ENCODE data around the gene AKR1A1.

AKR1A1 gene

GRCh38 chr1:45583264-45583665, 32.6 kb downstream of the AKR1A1 start:
- no peaks in the 10 kb centered on the region for H3K79me1 ChIP-seq (replicated peaks; ENCODE audit: low read length, poor library complexity, severe bottlenecking)
- H2AFZ ChIP-seq (ENCODE audit: low read depth, low read length), result peak overlapping the region; percentile 68
- peaks cover 9% of the 10 kb centered on the region for H3K4me1 ChIP-seq (ENCODE audit: control insufficient read depth, insufficient read depth, low read depth, low read length)
- peak overlapping the region; percentile 65 for H3K4me2 ChIP-seq (ENCODE audit: low read length, poor library complexity, severe bottlenecking)
- H3K4ac ChIP-seq (ENCODE audit: low read depth in 1 of 2, low read length in 2 of 2), result no peak overlapping the region
- no peak overlapping the region for H4K91ac ChIP-seq (ENCODE audit: low read length)
- H3K23ac ChIP-seq (ENCODE audit: low read length in 2 of 2), result no peak overlapping the region
- DNase-seq, result peak; percentile 98
- H3K4me3 ChIP-seq (ENCODE audit: insufficient read depth in 1 of 2, low read depth in 1 of 2, low read length in 2 of 2), result peak overlapping the region; percentile 67 to 98
- H2AK5ac ChIP-seq (ENCODE audit: low read length, severe bottlenecking), result no peak overlapping the region
- H2BK12ac ChIP-seq (ENCODE audit: low read length in 2 of 2), result no peak overlapping the region
- peak overlapping the region; percentile 44 to 73 for H3K18ac ChIP-seq (ENCODE audit: low read depth in 1 of 2, low read length in 2 of 2)
- no peak overlapping the region for H2BK120ac ChIP-seq (ENCODE audit: low read depth, low read length)
- no peaks in the 10 kb centered on the region for H3K36me3 ChIP-seq (ENCODE audit: control insufficient read depth in 1 of 2, insufficient read depth in 2 of 2, low read depth in 1 of 2, low read length in 2 of 2)
- no peak overlapping the region for H2BK15ac ChIP-seq (ENCODE audit: low read depth, poor library complexity, severe bottlenecking)
- under 1% methylated on average over 19 of the region's 19 CpGs for WGBS
- peak overlapping the region; percentile 64 for H3K27ac ChIP-seq (ENCODE audit: low read length, poor library complexity, severe bottlenecking)
- H3K27me3 ChIP-seq (ENCODE audit: control insufficient read depth in 1 of 2, insufficient read depth in 1 of 2, low read length in 2 of 2), result no peaks in the 10 kb centered on the region
- H3K14ac ChIP-seq (ENCODE audit: low read length in 2 of 2), result no peak overlapping the region
- peak overlapping the region; percentile 27 for H4K8ac ChIP-seq (ENCODE audit: low read length)
- no peaks in the 10 kb centered on the region for H3K9me3 ChIP-seq (ENCODE audit: control insufficient read depth, low read length)
- no peak overlapping the region for H2BK5ac ChIP-seq (ENCODE audit: low read depth, low read length, poor library complexity, severe bottlenecking)
- peak overlapping the region; percentile 98 for H3K9ac ChIP-seq (ENCODE audit: low read length)

- H2BK12ac ChIP-seq (ENCODE audit: low read length in 2 of 2), result peak within 1 kb of the TSS in 1 of 2 experiments; percentile 6
- no peak within 1 kb of the TSS for H2BK15ac ChIP-seq (ENCODE audit: low read depth, poor library complexity, severe bottlenecking)
- H3K9me3 ChIP-seq (ENCODE audit: control insufficient read depth, low read length), result no peaks in the 10 kb centered on the region
- peak within 1 kb of the TSS; percentile 86 for H3K27ac ChIP-seq (ENCODE audit: low read length, poor library complexity, severe bottlenecking)
- H2BK5ac ChIP-seq (ENCODE audit: low read depth, low read length, poor library complexity, severe bottlenecking), result peak within 1 kb of the TSS; percentile 26
- H3K4me2 ChIP-seq (ENCODE audit: low read length, poor library complexity, severe bottlenecking), result peak within 1 kb of the TSS; percentile 88
- H3K36me3 ChIP-seq (ENCODE audit: control insufficient read depth in 1 of 2, insufficient read depth in 2 of 2, low read depth in 1 of 2, low read length in 2 of 2), result no peaks in the 10 kb centered on the region
- peak within 1 kb of the TSS; percentile 98 to 99 for H3K4me3 ChIP-seq (ENCODE audit: insufficient read depth in 1 of 2, low read depth in 1 of 2, low read length in 2 of 2)
- no peak within 1 kb of the TSS for H4K91ac ChIP-seq (ENCODE audit: low read length)
- no peaks in the 10 kb centered on the region for H3K27me3 ChIP-seq (ENCODE audit: control insufficient read depth in 1 of 2, insufficient read depth in 1 of 2, low read length in 2 of 2)
- H3K4ac ChIP-seq (ENCODE audit: low read depth in 1 of 2, low read length in 2 of 2), result peak within 1 kb of the TSS in 1 of 2 experiments; percentile 84
- H3K4me1 ChIP-seq (ENCODE audit: control insufficient read depth, insufficient read depth, low read depth, low read length), result peaks cover 9% of the 10 kb centered on the region
- H3K23ac ChIP-seq (ENCODE audit: low read length in 2 of 2), result no peak within 1 kb of the TSS
- H2AK5ac ChIP-seq (ENCODE audit: low read length, severe bottlenecking), result no peak within 1 kb of the TSS
- H3K14ac ChIP-seq (ENCODE audit: low read length in 2 of 2), result peak within 1 kb of the TSS in 1 of 2 experiments; percentile 86
- H2BK120ac ChIP-seq (ENCODE audit: low read depth, low read length), result no peak within 1 kb of the TSS
- under 1% methylated on average over 40 of the region's 41 CpGs for WGBS
- H4K8ac ChIP-seq (ENCODE audit: low read length), result peak within 1 kb of the TSS; percentile 87
- peak within 1 kb of the TSS; percentile 98 for H3K9ac ChIP-seq (ENCODE audit: low read length)
- peak within 1 kb of the TSS; percentile 76 to 96 for H3K18ac ChIP-seq (ENCODE audit: low read depth in 1 of 2, low read length in 2 of 2)
- no peaks in the 10 kb centered on the region for H3K79me1 ChIP-seq (replicated peaks; ENCODE audit: low read length, poor library complexity, severe bottlenecking)
- peak; percentile 91 for DNase-seq
- H2AFZ ChIP-seq (ENCODE audit: low read depth, low read length), result peak within 1 kb of the TSS; percentile 98
These were observed 33.2 kb downstream of the AKR1A1 start, which contains the start of gene NASP for GRCh38 chr1:45583666-45584350. NASP (plus strand) TSS chr1:45584041; CDS start chr1:45584147, 106 bp downstream.

- Histone ChIP-seq H3K9ac (ENCODE audit: low read length) (peak overlapping the region; percentile 98), H3K14ac (ENCODE audit: low read length in 2 of 2) (peak overlapping the region in 1 of 2 experiments; percentile 86), H4K91ac (ENCODE audit: low read length) (no peak overlapping the region), H3K27ac (ENCODE audit: low read length, poor library complexity, severe bottlenecking) (peak overlapping the region; percentile 86), H2BK5ac (ENCODE audit: low read depth, low read length, poor library complexity, severe bottlenecking) (no peak overlapping the region), H3K9me3 (ENCODE audit: control insufficient read depth, low read length) (no peaks in the 10 kb centered on the region), H3K18ac (ENCODE audit: low read depth in 1 of 2, low read length in 2 of 2) (peak overlapping the region; percentile 76 to 96), H3K4ac (ENCODE audit: low read depth in 1 of 2, low read length in 2 of 2) (no peak overlapping the region), H3K4me3 (ENCODE audit: insufficient read depth in 1 of 2, low read depth in 1 of 2, low read length in 2 of 2) (peak overlapping the region; percentile 98 to 99), H3K23ac (ENCODE audit: low read length in 2 of 2) (no peak overlapping the region), H2BK120ac (ENCODE audit: low read depth, low read length) (no peak overlapping the region), H3K36me3 (ENCODE audit: control insufficient read depth in 1 of 2, insufficient read depth in 2 of 2, low read depth in 1 of 2, low read length in 2 of 2) (no peaks in the 10 kb centered on the region), H2BK15ac (ENCODE audit: low read depth, poor library complexity, severe bottlenecking) (no peak overlapping the region), H3K79me1 (replicated peaks; ENCODE audit: low read length, poor library complexity, severe bottlenecking) (no peaks in the 10 kb centered on the region), H2BK12ac (ENCODE audit: low read length in 2 of 2) (no peak overlapping the region), H3K4me2 (ENCODE audit: low read length, poor library complexity, severe bottlenecking) (peak overlapping the region; percentile 88), H3K27me3 (ENCODE audit: control insufficient read depth in 1 of 2, insufficient read depth in 1 of 2, low read length in 2 of 2) (no peaks in the 10 kb centered on the region), H3K4me1 (ENCODE audit: control insufficient read depth, insufficient read depth, low read depth, low read length) (peaks cover 9% of the 10 kb centered on the region), H2AFZ (ENCODE audit: low read depth, low read length) (peak overlapping the region; percentile 98), H4K8ac (ENCODE audit: low read length) (peak overlapping the region; percentile 87), H2AK5ac (ENCODE audit: low read length, severe bottlenecking) (no peak overlapping the region)
- peak; percentile 92 for DNase-seq
- WGBS, result under 1% methylated on average over 39 of the region's 59 CpGs
These were observed 33.9 kb downstream of the AKR1A1 start for GRCh38 chr1:45584351-45585109.

GRCh38 chr1:45585110-45585426, 34.4 kb downstream of the AKR1A1 start:
- Histone ChIP-seq H3K23ac (ENCODE audit: low read length in 2 of 2) (no peak overlapping the region), H3K4me1 (ENCODE audit: control insufficient read depth, insufficient read depth, low read depth, low read length) (peaks cover 9% of the 10 kb centered on the region), H2AK5ac (ENCODE audit: low read length, severe bottlenecking) (no peak overlapping the region), H2BK5ac (ENCODE audit: low read depth, low read length, poor library complexity, severe bottlenecking) (no peak overlapping the region), H4K91ac (ENCODE audit: low read length) (no peak overlapping the region), H3K4me2 (ENCODE audit: low read length, poor library complexity, severe bottlenecking) (peak overlapping the region; percentile 88), H2BK12ac (ENCODE audit: low read length in 2 of 2) (no peak overlapping the region), H3K9me3 (ENCODE audit: control insufficient read depth, low read length) (no peaks in the 10 kb centered on the region), H3K79me1 (replicated peaks; ENCODE audit: low read length, poor library complexity, severe bottlenecking) (no peaks in the 10 kb centered on the region), H4K8ac (ENCODE audit: low read length) (no peak overlapping the region), H3K9ac (ENCODE audit: low read length) (peak overlapping the region; percentile 98), H3K27me3 (ENCODE audit: control insufficient read depth in 1 of 2, insufficient read depth in 1 of 2, low read length in 2 of 2) (no peaks in the 10 kb centered on the region), H2AFZ (ENCODE audit: low read depth, low read length) (peak overlapping the region; percentile 43), H3K27ac (ENCODE audit: low read length, poor library complexity, severe bottlenecking) (no peak overlapping the region), H3K36me3 (ENCODE audit: control insufficient read depth in 1 of 2, insufficient read depth in 2 of 2, low read depth in 1 of 2, low read length in 2 of 2) (no peaks in the 10 kb centered on the region), H3K14ac (ENCODE audit: low read length in 2 of 2) (no peak overlapping the region), H3K4ac (ENCODE audit: low read depth in 1 of 2, low read length in 2 of 2) (no peak overlapping the region), H2BK15ac (ENCODE audit: low read depth, poor library complexity, severe bottlenecking) (no peak overlapping the region), H2BK120ac (ENCODE audit: low read depth, low read length) (no peak overlapping the region), H3K4me3 (ENCODE audit: insufficient read depth in 1 of 2, low read depth in 1 of 2, low read length in 2 of 2) (peak overlapping the region; percentile 98 to 99), H3K18ac (ENCODE audit: low read depth in 1 of 2, low read length in 2 of 2) (no peak overlapping the region)
- 0% methylated on average over 4 of the region's 5 CpGs for WGBS
- no peak for DNase-seq
